GM18867 (cell line): Measurements from ENCODE around the gene DNMT1.

Experiments
- ATAC-seq: cut with Tn5 transposase; IDR thresholded peaks from one replicate; pipeline ENCODE4 v1.9.1; 2021; ENCODE audit warnings: mild to moderate bottlenecking, moderate library complexity; ENCODE audit not compliant: unreplicated experiment

DNMT1 gene

DNA sequence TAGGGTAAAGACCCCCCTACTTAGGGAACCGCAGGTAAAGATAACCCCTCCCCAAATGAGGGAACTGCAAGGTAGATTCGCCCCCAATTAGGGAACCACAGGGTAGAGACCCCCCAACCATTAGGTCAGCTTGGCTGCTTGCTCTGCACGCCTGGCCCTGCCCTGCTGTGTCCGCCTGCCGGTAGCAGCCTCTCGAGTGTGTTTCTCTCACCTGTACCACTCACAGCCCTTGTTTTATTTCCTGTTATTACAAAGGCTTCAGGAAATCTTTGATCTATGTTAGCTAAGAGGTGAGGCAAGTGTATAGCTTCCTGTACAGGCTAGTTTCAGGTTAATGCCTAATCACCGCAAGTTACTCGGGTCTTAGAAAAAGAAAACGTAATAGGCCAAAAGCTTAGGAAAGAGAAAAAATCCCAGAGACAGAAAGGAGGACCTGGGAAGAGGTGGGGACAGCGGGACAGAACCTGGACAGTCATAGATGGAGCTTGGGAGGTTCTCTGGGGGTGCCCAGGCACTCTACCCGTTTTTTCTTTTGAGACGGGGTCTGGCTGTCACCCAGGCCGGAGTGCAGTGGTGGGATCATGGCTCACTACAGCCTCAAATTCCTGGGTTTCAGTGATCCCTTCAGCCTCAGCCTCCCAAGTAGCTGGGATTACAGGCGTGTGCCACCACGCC, 51.9 kb downstream of the DNMT1 start:
- ATAC-seq: no peak

DNA sequence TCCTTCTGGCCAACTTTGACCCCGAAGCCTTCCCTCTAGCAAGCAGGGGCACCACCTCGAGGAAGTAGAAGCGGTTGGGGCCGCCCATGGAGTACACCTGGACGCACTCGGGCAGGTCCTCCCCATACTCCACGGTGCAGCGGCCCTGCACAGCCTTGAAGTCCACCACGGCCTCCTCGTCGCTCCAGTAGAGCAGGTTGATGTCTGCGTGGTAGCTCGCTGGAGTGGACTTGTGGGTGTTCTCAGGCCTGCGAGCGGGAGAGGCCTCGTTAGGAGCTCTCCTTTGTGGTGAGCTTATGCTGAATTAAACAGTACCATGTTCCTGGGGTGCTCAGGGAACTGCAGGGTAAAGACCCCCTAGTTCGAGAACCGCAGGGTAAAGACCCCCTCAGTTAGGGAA, 52.8 kb downstream of the DNMT1 start:
- no peak for ATAC-seq

DNA sequence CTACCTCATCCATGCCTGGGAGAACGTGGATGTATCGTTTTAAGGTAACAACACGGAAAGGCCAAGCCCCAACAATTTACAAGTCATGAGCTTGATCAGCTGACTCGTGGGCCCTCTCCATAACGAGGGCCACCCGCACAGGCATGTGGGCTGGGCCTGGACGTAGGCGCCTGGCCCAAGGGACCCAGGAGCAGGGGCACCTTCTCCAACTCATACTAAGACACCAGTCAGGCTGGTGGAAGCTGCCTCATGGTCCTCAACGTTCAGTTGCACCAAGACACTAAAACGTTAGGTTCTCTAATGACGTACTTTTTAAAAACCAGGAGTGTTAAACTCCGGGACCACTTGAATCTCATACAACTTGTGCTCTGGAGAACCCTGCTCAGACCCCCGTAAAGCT, 53.3 kb downstream of the DNMT1 start:
- ATAC-seq: no peak

DNA sequence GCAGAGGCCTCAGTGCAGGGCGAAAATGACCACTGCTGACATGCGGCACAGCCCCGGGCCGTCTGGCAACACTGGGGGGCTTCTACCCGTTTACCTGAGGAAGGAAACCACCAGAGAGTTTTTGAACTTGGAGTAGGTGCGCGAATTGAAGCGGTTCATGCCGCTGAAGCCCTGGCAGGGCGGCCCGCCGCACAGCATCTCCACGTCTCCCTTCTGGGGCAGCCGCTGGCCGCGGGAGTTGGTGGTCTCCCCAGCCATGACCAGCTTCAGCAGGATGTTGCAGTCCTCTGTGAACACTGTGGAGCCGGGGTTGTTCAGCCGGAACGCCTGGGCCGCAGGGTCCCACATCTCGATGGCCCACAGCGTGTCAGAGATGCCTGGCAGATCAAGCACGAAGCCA, 54.8 kb downstream of the DNMT1 start:
- ATAC-seq: no peak

DNA sequence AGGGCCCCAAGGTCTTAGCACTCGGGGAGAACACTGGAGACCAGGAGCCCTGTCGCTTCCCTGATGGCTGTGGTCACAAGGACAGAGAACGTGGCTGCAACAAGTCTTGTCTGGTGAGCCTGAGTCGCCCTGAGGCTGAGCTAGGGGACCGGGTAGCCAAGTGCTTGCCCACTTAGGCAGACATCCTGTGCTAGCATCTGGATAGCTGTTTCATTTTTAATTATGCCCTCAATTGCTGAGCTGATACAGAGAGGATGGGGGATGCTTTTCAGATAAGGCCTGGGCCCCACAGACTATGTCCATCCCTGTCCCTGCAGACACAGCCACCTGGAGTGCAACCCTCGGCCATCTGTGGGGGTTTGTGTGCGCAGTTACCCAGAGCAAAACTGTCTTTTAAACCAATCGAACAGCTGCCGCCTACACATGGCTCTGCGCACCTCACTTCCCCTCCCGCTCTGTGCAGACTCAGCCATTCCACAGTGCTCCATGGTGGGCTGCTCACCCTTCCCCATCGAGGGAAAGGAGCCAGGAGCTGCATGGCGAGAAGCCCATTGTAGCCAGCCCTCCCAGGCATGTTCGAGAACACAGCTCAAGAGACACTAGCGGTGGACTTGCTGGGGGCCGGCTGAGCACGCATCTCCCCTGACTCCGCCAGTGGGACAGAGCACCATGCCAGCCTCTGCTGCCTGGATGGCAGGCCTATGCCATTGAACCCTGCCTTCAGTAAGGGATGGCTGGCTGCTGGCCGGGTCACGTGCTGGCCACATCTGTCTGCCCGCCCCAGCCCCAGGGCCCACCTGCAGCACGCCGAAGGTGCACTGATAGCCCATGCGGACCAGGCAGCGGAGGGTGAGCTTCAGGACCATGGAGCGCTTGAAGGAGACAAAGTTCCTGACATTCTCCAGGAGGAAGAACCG, 55.6 kb downstream of the DNMT1 start:
- no peak for ATAC-seq

DNA sequence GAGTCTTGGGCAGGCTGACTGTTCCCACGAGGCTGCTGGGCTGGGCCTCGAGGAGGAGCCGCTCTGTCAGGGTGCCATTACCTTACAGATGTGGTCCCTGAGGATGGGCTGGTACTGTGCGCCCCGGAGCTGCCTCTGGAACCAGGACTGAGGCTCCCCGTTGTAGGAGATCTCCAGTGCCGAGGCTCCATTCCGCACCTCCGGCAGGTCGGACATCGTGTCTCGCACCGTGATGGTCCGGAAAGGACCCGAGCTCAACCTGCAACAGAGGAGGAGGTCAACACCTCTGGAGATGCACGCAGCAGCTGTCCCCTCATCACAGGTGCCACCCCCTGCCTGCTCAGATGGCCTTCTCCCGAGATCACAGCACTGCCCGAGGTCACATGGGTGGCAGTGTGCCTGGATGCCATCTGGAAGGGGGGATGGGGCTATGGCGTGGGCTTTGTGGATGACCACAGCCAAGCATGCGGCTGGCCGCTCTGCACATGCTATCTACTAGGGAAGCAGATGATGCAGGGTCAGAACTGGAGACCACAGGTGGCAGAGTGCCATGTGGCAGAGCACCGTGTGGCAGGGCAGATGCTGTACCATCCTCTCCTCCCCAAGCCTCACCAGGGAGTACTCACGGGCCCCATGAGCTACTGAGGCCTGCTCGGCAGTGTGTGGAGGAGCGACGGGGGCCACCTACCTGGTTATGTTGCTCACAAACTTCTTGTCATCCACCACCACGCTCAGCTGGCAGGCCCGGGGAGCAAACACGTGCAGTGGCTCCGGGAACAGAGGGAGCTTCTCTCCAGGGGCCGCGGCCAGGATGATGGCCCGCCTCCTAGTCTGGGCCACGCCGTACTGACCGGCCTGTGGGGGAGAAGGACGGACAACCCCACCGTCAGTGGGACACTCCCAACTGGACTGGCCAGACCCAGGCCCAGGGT, 56.7 kb downstream of the DNMT1 start:
- ATAC-seq: no peak

DNA sequence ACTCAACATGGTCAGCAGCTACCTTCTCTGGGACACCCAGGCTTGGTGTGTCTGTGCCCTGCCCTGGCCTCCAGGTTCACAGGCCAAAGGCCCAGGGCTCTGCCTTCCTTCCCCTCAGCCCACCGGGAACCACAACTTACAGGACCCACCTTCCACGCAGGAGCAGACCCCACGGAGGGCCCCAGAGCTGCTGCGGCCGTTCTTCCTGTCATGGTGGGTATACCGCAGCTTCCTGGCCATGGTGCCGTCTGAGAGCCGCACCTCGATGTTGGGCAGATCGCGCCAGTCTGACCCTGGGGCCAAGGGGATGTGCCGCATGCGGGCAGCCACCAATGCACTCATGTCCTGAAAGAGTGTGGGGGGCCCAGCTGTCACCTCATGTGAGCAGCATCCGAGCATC, 57.8 kb downstream of the DNMT1 start:
- no peak for ATAC-seq

DNA sequence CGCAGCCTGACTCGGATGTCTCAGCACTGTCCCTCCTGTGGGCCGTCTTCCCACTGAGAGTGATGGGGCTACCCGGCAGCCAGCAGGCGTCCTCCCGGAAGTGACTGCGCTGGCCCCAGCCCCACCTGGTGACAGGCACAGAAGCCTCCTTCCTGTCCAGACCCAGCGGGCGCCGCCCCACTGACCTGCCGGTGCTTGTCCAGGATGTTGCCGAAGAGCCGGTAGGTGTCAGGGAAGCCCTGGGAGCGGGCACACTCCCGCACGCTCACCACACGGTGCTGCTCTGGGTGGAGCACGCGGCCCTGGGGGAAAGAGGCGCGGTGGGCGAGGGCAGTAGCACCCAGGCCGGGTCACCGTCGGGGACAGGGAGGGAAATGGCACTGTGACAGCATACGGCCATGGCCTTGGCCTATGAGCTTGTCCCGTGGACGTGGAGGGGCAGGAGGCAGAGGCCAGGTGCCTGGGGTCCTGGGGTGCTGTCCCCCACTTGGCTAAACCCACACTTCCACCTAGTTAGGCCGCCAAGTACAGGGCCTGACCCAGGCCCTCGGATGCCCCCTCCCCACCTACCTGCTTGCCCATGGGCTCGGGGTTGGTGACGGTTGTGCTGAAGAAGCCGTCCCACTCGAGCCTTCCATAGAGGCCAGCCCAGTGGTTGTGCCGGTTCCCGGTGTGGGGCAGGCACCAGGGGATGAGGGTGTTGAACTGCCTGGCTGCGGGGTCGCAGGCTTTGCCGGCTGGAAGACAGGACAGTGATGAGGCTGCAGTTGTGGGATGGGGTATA, 59.0 kb downstream of the DNMT1 start:
- no peak for ATAC-seq

DNA sequence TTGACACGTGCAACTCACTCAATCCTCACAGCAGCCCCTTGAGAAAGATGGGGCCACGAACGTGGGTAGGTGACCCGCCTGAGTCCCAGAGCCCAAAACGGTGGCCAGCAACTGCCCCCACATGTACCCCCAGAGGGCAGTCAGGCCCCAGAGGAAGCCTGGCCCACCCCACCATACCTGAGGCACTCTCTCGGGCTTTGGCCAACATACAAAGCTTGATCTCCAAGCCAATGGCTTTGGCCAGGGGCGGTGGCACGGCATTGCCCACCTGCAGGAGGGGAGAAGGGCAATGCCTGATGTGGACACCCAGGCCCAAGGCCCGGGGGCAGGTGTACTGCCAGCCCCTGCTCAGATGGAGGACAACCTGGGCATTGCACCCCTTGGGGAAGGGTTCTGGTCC, 60.7 kb downstream of the DNMT1 start:
- no peak for ATAC-seq

DNA sequence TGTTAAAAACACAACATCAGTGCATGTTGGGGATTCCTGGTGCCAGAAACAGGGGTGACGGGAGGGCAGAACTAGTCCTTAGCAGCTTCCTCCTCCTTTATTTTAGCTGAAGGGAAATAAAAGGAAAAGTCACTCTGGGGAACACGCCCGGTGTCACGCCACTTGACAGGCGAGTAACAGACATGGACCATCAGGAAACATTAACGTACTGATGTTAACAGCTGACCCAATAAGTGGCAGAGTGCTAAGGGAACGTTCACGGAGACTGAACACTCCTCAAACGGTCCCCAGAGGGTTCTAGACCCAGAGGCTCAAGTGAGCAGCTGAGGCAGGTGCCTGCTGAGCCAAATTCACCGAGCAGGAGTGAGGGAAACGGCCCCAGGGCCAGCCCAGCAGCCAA, 61.2 kb downstream of the DNMT1 start:
- ATAC-seq: no peak

DNA sequence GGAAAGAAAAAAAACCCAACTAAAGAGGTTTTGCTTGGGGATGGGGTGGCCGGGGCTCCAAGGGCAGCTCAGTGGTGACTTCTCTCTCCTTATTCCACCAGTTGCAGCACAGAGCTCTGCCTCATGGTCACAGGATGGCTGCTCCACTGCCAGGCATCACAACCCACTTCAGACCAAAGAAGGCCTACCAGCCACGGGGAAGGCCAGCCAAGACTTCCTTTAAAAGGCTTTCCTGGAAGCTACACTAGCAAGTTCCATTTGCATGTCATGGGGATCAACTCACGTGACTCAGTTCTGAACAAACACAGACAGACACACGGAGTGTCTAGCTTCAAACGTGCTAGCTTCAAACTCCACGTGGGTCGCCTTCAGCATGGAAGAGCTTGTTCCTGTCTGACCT, 61.8 kb downstream of the DNMT1 start:
- ATAC-seq: no peak

DNA sequence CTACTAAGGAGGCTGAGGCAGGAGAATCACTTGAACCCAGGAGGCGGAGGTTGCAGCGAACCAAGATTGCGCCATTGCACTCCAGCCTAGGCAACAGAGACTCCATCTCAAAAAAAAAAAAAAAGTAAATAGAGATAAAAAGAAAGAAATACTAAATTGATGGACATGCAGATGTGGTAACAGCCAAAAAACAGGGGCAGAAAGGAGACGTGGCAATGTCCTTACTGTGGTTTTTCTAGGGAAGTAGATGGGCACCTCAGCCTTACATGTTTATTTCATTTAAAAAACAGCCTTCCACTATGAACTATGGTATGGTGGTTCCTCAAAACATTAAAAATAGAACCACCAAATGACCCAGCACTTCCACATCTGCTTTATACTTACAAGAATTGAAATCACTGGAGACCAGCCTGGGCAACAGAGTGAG, 68.5 kb downstream of the DNMT1 start:
- no peak for ATAC-seq

DNA sequence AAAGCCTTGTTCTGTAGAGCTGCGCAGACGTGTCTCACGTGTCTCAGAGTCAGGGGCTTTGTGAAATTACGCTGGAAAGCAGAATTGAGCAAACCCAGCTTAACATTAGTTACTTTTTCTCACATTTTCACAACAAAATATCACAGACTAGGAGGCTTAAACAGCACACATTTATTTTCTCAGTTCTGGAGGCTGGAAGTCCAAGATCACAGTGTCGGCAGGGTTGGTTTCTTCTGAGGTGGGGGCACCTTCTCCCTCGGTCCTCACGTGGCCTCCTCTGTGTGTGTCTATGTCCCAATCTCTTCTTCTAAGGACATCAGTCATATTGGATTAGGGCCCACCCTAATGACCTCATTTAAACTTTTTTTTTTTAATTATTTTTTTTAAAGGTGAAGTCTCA, 70.3 kb downstream of the DNMT1 start:
- ATAC-seq: no peak

DNA sequence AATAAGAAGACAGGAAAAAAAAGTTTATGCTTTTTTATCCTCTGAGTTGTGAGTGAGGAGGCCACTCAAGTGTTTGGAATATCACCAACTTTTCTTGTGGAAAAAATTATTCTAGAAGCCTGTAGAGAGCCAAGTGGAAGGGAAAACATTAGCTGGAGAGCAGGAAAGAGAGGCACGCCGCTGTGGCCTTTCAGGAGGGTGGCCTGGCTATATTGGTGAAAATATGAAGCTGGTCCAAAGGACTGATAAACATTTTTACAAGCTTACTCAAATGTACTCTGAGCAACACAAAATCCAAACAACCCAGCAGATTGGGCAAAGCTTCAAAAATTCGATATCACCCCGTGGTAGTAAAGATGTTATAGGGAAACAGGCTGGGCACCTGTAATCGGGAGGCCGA, 72.7 kb downstream of the DNMT1 start:
- ATAC-seq: no peak

DNA sequence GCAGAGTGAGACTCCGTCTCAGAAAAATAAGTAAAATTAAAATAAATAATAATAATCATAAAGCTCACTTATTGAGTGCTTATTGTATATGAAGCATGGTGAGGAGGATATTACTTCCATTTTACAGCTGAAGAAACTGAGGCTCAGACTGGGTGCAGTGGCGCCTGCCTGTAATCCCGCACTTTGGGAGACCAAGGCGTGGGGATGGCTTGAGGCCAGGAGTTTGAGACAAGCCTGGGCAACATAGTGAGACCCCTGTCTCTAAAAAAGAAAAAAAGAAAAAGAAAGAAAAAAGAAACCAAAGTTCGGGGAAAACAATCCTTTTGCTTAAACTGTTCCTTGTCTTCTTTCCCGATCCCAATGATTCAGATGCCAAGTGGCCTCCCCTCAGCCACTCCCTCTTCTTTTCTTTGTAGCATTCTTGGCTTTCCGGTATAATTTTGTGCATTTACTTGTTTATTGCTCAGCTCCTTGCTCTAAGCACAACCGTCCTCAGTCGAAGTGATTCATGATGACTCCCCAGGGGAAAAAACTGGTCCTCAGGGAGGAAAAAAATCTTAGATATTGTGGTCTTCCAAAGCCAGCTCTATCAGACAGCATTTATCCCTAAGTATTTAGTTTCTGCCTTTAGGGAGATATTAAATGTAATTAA, 74.1 kb downstream of the DNMT1 start:
- no peak for ATAC-seq

DNA sequence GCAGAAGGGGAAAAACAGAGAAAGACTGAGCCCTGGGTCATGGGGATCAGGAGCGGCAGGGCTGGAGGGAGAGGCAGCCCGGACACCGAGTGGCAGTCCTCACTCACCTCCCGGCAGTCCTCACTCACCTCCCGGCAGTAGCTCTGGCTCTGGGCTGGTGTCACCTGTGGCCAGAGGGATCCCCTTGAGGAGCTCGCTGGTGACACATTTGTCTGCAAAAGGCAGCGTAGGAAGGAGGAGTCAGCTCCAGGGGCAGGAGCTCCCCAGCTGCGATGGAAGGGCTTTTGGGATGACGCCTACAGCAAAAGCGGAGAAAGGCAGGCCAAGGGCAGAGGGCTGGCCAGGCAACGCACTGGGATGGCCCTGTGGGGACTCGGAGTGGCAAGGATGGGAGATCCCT, 75.8 kb downstream of the DNMT1 start:
- ATAC-seq: no peak

DNA sequence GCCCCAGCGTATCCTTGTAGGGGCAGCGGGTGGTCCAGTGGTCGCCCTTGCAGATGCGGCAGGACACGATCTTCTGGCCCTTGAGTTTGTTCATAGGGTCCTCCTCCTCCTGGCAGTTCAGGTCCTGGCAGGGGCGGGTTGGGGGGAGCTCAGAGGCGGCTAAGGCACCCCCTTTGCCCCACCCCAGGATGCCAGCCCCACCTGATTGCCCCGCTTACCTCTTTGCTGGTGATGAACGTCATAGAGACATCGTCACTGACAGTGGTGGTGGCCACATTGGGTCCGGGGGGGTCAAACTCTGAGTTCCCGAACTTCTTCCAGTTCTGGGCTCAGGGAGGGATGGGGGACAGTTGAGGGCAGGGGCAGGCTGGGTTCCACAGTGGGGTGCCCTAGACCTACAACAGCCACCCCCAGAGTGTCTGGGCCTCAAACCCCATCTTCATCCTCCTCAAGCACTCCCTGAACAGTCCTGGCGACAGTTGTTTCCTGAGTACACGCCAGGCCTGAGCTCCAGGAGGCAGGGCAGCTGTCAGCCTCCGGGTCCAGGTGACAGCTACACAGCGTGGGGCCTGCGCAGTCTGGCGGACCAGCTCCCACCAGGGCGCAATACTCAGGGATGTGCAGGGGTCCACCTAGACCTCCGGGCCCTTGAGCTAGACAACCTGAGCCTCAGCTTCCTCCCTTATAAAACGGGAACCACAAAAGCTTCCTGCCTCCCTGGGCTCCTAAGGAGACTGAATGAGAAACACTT, 77.7 kb downstream of the DNMT1 start:
- ATAC-seq: no peak

DNA sequence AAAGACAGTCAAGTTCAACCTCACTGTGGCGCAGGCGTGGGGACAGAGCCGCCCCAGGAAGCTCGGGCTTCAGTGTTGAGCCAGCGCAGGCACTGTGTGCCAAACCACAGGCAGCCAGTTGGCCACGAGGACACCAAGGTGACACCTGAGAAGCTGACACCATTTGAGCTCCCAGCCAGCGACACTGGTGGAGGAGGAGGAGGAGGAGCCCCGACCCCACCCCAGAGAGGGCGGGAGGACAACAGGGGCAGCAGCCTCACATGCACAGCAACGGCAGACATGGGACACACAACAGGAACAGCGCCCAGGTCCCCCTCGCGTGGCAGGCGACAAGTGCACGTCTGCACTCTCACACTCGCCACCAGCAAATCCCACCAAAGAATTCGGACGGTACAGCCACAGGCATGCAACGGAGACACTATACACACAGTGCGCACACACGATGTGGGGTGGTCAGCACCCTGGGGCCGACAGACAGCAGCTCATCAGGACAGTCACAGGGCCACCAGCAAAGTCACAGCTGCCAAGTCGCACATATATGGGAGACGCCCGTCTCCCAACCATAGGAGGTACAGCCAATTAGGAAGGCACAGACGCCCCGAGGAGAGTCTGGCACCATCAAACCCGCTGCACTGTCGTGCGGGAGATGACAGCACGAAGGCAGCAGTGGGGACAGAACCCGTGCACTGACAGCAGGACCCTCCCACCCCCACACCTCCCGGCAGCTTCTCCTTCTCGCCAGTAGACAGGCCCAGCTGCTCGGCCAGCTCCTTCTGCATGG, 78.5 kb downstream of the DNMT1 start:
- no peak for ATAC-seq
